H9 (cell line): Measurements from ENCODE around the gene LBH. TPM values are rescaled to one million over a fixed set of nuclear protein-coding genes. Genes with fewer than 3 reads are reported as not detected.

Source experiments
- DNase-seq: peaks from one replicate; pipeline ENCODE4 v3.0.0-alpha.2; 2017
- H2AFZ ChIP-seq: one replicate; pipeline ENCODE4 v1.6.1; 2013; ENCODE audit warnings: mild to moderate bottlenecking, low read length, control low read depth, moderate library complexity
- H2AK5ac ChIP-seq: 2 replicates; pipeline ENCODE4 v1.6.1; 2013; ENCODE audit warnings: low read length, control low read depth, mixed read lengths; ENCODE audit not compliant: insufficient read length
- H2BK120ac ChIP-seq: one replicate; pipeline ENCODE4 v1.6.1; 2013; ENCODE audit warnings: low read depth, mild to moderate bottlenecking, low read length, control low read depth, inconsistent platforms; ENCODE audit not compliant: poor library complexity, severe bottlenecking
- H2BK12ac ChIP-seq: 2 replicates; pipeline ENCODE4 v1.6.1; 2013; ENCODE audit warnings: low read length, control low read depth, mixed read lengths, low read depth; ENCODE audit not compliant: insufficient read length
- H2BK15ac ChIP-seq: 2 replicates; pipeline ENCODE4 v1.6.1; 2013; ENCODE audit warnings: low read depth, low read length, control low read depth
- H2BK20ac ChIP-seq: one replicate; pipeline ENCODE4 v1.6.1; 2013; ENCODE audit warnings: low read depth, mild to moderate bottlenecking, low read length, control low read depth, inconsistent platforms; ENCODE audit not compliant: poor library complexity, severe bottlenecking
- H2BK5ac ChIP-seq: 2 replicates; pipeline ENCODE4 v1.6.1; 2013; ENCODE audit warnings: low read length, control low read depth, mixed read lengths; ENCODE audit not compliant: insufficient read length
- H3K14ac ChIP-seq: 2 replicates; pipeline ENCODE4 v1.6.1; 2013; ENCODE audit warnings: low read length, control low read depth; ENCODE audit not compliant: insufficient read depth
- H3K18ac ChIP-seq: 2 replicates; pipeline ENCODE4 v1.6.1; 2013; ENCODE audit warnings: low read depth, mild to moderate bottlenecking, mixed read lengths, low read length, control low read depth; ENCODE audit not compliant: insufficient read length
- H3K23ac ChIP-seq: 2 replicates; pipeline ENCODE4 v1.6.1; 2013; ENCODE audit warnings: low read length, control low read depth, mixed read lengths, low read depth; ENCODE audit not compliant: insufficient read length
- H3K23me2 ChIP-seq: 2 replicates; pipeline ENCODE4 v1.6.1; 2013; ENCODE audit warnings: low read depth, mild to moderate bottlenecking, mixed read lengths, low read length, control low read depth; ENCODE audit not compliant: insufficient read length, poor library complexity, severe bottlenecking
- H3K27ac ChIP-seq: 2 replicates; pipeline ENCODE4 v1.5.1; 2013; ENCODE audit warnings: low read length, control low read depth, mixed read lengths, low read depth; ENCODE audit not compliant: insufficient read length
- H3K27me3 ChIP-seq: 2 replicates; pipeline ENCODE4 v1.6.1; 2013; ENCODE audit warnings: low read length, control low read depth, inconsistent platforms; ENCODE audit not compliant: insufficient read depth
- H3K4ac ChIP-seq: 2 replicates; pipeline ENCODE4 v1.6.1; 2013; ENCODE audit warnings: low read depth, mild to moderate bottlenecking, control low read depth, inconsistent platforms, low read length, moderate library complexity
- H3K4me1 ChIP-seq: 2 replicates; pipeline ENCODE4 v1.6.1; 2013; ENCODE audit warnings: low read length, control low read depth, inconsistent platforms; ENCODE audit not compliant: insufficient read depth
- H3K4me2 ChIP-seq: 2 replicates; pipeline ENCODE4 v1.6.1; 2013; ENCODE audit warnings: low read length, control low read depth, mixed read lengths; ENCODE audit not compliant: insufficient read length, insufficient read depth
- H3K56ac ChIP-seq: 2 replicates; pipeline ENCODE4 v1.6.1; 2013; ENCODE audit warnings: low read depth, mild to moderate bottlenecking, mixed read lengths, low read length, control low read depth; ENCODE audit not compliant: insufficient read length
- H3K79me1 ChIP-seq: 2 replicates; pipeline ENCODE4 v1.6.1; 2013; ENCODE audit warnings: low read depth, mild to moderate bottlenecking, moderate library complexity, low read length, control low read depth, inconsistent platforms; ENCODE audit not compliant: insufficient read depth, poor library complexity, severe bottlenecking
- H3K79me2 ChIP-seq: 2 replicates; pipeline ENCODE4 v1.6.1; 2013; ENCODE audit warnings: low read length, control low read depth, inconsistent platforms; ENCODE audit not compliant: insufficient read depth
- H3K9ac ChIP-seq: 2 replicates; pipeline ENCODE4 v1.6.1; 2013; ENCODE audit warnings: low read length, control low read depth, mixed read lengths; ENCODE audit not compliant: insufficient read length; ENCODE audit errors: extremely low read depth
- H3K9me3 ChIP-seq: one replicate; pipeline ENCODE4 v1.6.1; 2013; ENCODE audit warnings: low read depth, low read length, inconsistent platforms; ENCODE audit not compliant: control insufficient read depth
- H3T11ph ChIP-seq: one replicate; pipeline ENCODE4 v1.6.1; 2013; ENCODE audit warnings: mild to moderate bottlenecking, low read length, control low read depth, inconsistent platforms
- H4K20me1 ChIP-seq: one replicate; pipeline ENCODE4 v1.6.1; 2013; ENCODE audit not compliant: control insufficient read depth, insufficient read length, insufficient read depth
- H4K5ac ChIP-seq: 2 replicates; pipeline ENCODE4 v1.6.1; 2013; ENCODE audit warnings: low read depth, mild to moderate bottlenecking, mixed read lengths, low read length, control low read depth; ENCODE audit not compliant: insufficient read length
- H4K8ac ChIP-seq: replicated peaks from 2 replicates; pipeline ENCODE4 v1.6.1; 2013; ENCODE audit warnings: low read length, control low read depth, mixed read lengths, low read depth; ENCODE audit not compliant: insufficient read length
- H4K91ac ChIP-seq: 2 replicates; pipeline ENCODE4 v1.6.1; 2013; ENCODE audit warnings: low read depth, mild to moderate bottlenecking, moderate library complexity, mixed read lengths, low read length, control low read depth; ENCODE audit not compliant: insufficient read length
- H3K27ac Mint-ChIP-seq, 3 experiments: 2 replicates in 2 of 3; 3 replicates in 1 of 3; pipeline ENCODE4 v1.8.0; 2020 to 2021; ENCODE audit warnings: mixed read lengths in 3 of 3, mild to moderate bottlenecking in 1 of 3, moderate library complexity in 1 of 3
- H3K27me3 Mint-ChIP-seq: 2 replicates; pipeline ENCODE4 v1.8.0; 2021; ENCODE audit warnings: low read depth, mild to moderate bottlenecking, moderate library complexity, mixed read lengths
- H3K36me3 Mint-ChIP-seq, 3 experiments: 2 replicates in 2 of 3; 3 replicates in 1 of 3; pipeline ENCODE4 v1.8.0; 2020 to 2021; ENCODE audit warnings: low read depth in 3 of 3, mixed read lengths in 3 of 3; ENCODE audit not compliant: insufficient read depth in 1 of 3
- H3K4me1 Mint-ChIP-seq, 2 experiments: 2 replicates each; pipeline ENCODE4 v1.8.0; 2020; ENCODE audit warnings: mixed read lengths in 2 of 2
- H3K4me3 Mint-ChIP-seq, 2 experiments: 2 replicates in 1 of 2; 3 replicates in 1 of 2; pipeline ENCODE4 v1.8.0; 2020 to 2021; ENCODE audit warnings: mild to moderate bottlenecking in 2 of 2, mixed read lengths in 2 of 2, moderate library complexity in 1 of 2
- H3K9me3 Mint-ChIP-seq, 2 experiments: 2 replicates in 1 of 2; 3 replicates in 1 of 2; pipeline ENCODE4 v1.8.0; 2020; ENCODE audit warnings: mild to moderate bottlenecking in 2 of 2, mixed read lengths in 2 of 2, moderate library complexity in 1 of 2
- CTCF ChIP-seq: fragments of 200-600 bp; sonication (generic); conservative IDR thresholded peaks from 3 replicates; pipeline ENCODE4 v1.8.0; 2021; ENCODE audit warnings: antibody characterized with exemption, mild to moderate bottlenecking
- WGBS: extraction: QIAGEN DNeasy Blood & Tissue Kit; methylation state at CpG from one replicate; pipeline ENCODE4 v1.1.7; 2013; ENCODE audit warnings: missing lambda C conversion rate, low lambda C conversion rate, mixed read lengths; ENCODE audit not compliant: insufficient read length; ENCODE audit errors: extremely low coverage; 5-methylcytosine and 5-hydroxymethylcytosine counted together
- total RNA-seq: library from RNA; stranded (reverse); gene quantifications from 2 replicates; pipeline ENCODE4 v1.2.1, GENCODE V29; 2021

The LBH gene
- total RNA-seq, 1 experiment from 2014 or later, result 53.0 TPM

- WGBS, result no CpG with 5 or more reads among the region's 1 CpG
- no peak overlapping the region for H3K27ac ChIP-seq
- no peak overlapping the region for H3K4ac ChIP-seq
- H2BK20ac ChIP-seq, result no peak overlapping the region
- no peak overlapping the region for H2BK15ac ChIP-seq
- no peaks in the 10 kb centered on the region for H3K27me3 ChIP-seq
- H3K18ac ChIP-seq, result no peak overlapping the region
- Mint-ChIP-seq H3K27me3 (no peaks in the 10 kb centered on the region; the same call in 1 of the 2 replicates), H3K4me1 (peaks cover 1 to 3% of the 10 kb centered on the region in 2 experiments; a peak in 3 of 4 replicates), H3K4me3 (no peak overlapping the region), H3K9me3 (no peaks in the 10 kb centered on the region), H3K27ac (no peak overlapping the region), H3K36me3 (no peaks in the 10 kb centered on the region; a peak in 1 of 7 replicates)
- H3K9ac ChIP-seq, result no peak overlapping the region
- no peaks in the 10 kb centered on the region for H4K20me1 ChIP-seq
- H3K79me2 ChIP-seq, result no peaks in the 10 kb centered on the region
- no peak overlapping the region for H2BK120ac ChIP-seq
- H2BK5ac ChIP-seq, result no peak overlapping the region
- no peaks in the 10 kb centered on the region for H3K23me2 ChIP-seq
- H3K23ac ChIP-seq, result no peak overlapping the region
- no peak overlapping the region for H4K8ac ChIP-seq
- no peaks in the 10 kb centered on the region for H3K79me1 ChIP-seq
- no peak overlapping the region for H2BK12ac ChIP-seq
- H3K14ac ChIP-seq, result no peak overlapping the region
- H3T11ph ChIP-seq, result no peak overlapping the region
- H2AK5ac ChIP-seq, result no peak overlapping the region
- no peak overlapping the region for H4K91ac ChIP-seq
- H4K5ac ChIP-seq, result no peak overlapping the region
- no peaks in the 10 kb centered on the region for H3K9me3 ChIP-seq
- no peak overlapping the region for H3K56ac ChIP-seq
- no peak for TF ChIP-seq CTCF
- no peak for DNase-seq
- no peak overlapping the region for H3K4me2 ChIP-seq
- no peaks in the 10 kb centered on the region for H3K4me1 ChIP-seq
- H2AFZ ChIP-seq, result no peak overlapping the region
These were observed 47.1 kb downstream of the LBH start for GRCh38 chr2:30278419-30278818.
